Liver (tissue), 9 donors: Measurements from ENCODE around the gene TSPAN17. TPM values are rescaled to one million over a fixed set of nuclear protein-coding genes. Genes with fewer than 3 reads are reported as not detected.

Source experiments
- DNase-seq: peaks from one replicate; pipeline ENCODE4 v3.0.0-alpha.2; 2017; ENCODE audit warnings: low spot score
- H3K27ac ChIP-seq, 2 donors: one replicate each; pipeline ENCODE4 v1.7.0; 2013; ENCODE audit warnings: inconsistent platforms in 2 of 2, low read length in 2 of 2, control low read depth in 1 of 2, low read depth in 1 of 2, mild to moderate bottlenecking in 1 of 2
- H3K27me3 ChIP-seq, 4 donors: one replicate each; pipeline versions ENCODE4 v1.6.1 to v1.7.0; 2013; ENCODE audit warnings: low read length in 3 of 4, inconsistent platforms in 1 of 4, mild to moderate bottlenecking in 1 of 4, moderate library complexity in 1 of 4; ENCODE audit not compliant: control insufficient read depth in 4 of 4, insufficient read depth in 4 of 4
- H3K36me3 ChIP-seq, 4 donors: one replicate each; pipeline versions ENCODE4 v1.6.1 to v1.7.0; 2013; ENCODE audit warnings: low read length in 3 of 4, mild to moderate bottlenecking in 3 of 4, low read depth in 1 of 4, moderate library complexity in 1 of 4; ENCODE audit not compliant: control insufficient read depth in 4 of 4, insufficient read depth in 3 of 4
- H3K4me1 ChIP-seq, 4 donors: one replicate each; pipeline versions ENCODE4 v1.6.1 to v1.7.0; 2013; ENCODE audit warnings: low read length in 3 of 4, mild to moderate bottlenecking in 3 of 4, moderate library complexity in 1 of 4; ENCODE audit not compliant: control insufficient read depth in 4 of 4, insufficient read depth in 4 of 4
- H3K4me3 ChIP-seq, 3 donors: one replicate each; pipeline versions ENCODE4 v1.6.1 to v1.7.0; 2013; ENCODE audit warnings: low read length in 3 of 3, control low read depth in 1 of 3, low read depth in 1 of 3, mild to moderate bottlenecking in 1 of 3
- H3K9ac ChIP-seq, 2 donors: one replicate each; pipeline ENCODE4 v1.7.0; 2013; ENCODE audit warnings: low read length in 2 of 2, mild to moderate bottlenecking in 2 of 2, moderate library complexity in 2 of 2, control low read depth in 1 of 2, low read depth in 1 of 2
- H3K9me3 ChIP-seq, 4 donors: one replicate each; pipeline versions ENCODE4 v1.6.1 to v1.7.0; 2013; ENCODE audit warnings: low read length in 3 of 4; ENCODE audit not compliant: control insufficient read depth in 4 of 4
- ATF3 ChIP-seq: IDR thresholded peaks from 2 replicates; pipeline ENCODE4 v1.6.1; 2016; ENCODE audit warnings: antibody characterized with exemption
- CTCF ChIP-seq: fragments of 150-350 bp; IDR thresholded peaks from 2 replicates; pipeline ENCODE4 v1.5.1; 2017; ENCODE audit warnings: improper control_type of control experiment, low read depth, low read length; ENCODE audit not compliant: missing input control
- EGR1 ChIP-seq, 2 donors: IDR thresholded peaks; 2 replicates each; pipeline ENCODE4 v1.6.1; 2016 to 2018; ENCODE audit warnings: antibody characterized with exemption in 2 of 2, low read depth in 2 of 2
- FOXA1 ChIP-seq: IDR thresholded peaks from 2 replicates; pipeline ENCODE4 v1.6.1; 2016; ENCODE audit warnings: antibody characterized with exemption
- FOXA2 ChIP-seq: IDR thresholded peaks from 2 replicates; pipeline ENCODE4 v1.6.1; 2016; ENCODE audit warnings: antibody characterized with exemption
- GABPA ChIP-seq, 2 donors: IDR thresholded peaks in 1 of 2; conservative IDR thresholded peaks in 1 of 2; 2 replicates each; pipeline ENCODE4 v1.6.1; 2016; ENCODE audit warnings: antibody characterized with exemption in 2 of 2, mild to moderate bottlenecking in 1 of 2, moderate library complexity in 1 of 2
- HNF4A ChIP-seq, 2 donors: conservative IDR thresholded peaks; 2 replicates each; pipeline ENCODE4 v1.6.1; 2016; ENCODE audit warnings: antibody characterized with exemption in 2 of 2, mild to moderate bottlenecking in 2 of 2
- HNF4G ChIP-seq: IDR thresholded peaks from 2 replicates; pipeline ENCODE4 v1.6.1; 2016; ENCODE audit warnings: antibody characterized with exemption
- JUND ChIP-seq, 2 donors: IDR thresholded peaks; 2 replicates each; pipeline ENCODE4 v1.6.1; 2016; ENCODE audit warnings: antibody characterized with exemption in 2 of 2
- MAX ChIP-seq: IDR thresholded peaks from 2 replicates; pipeline ENCODE4 v1.6.1; 2016; ENCODE audit warnings: antibody characterized with exemption
- NR2F2 ChIP-seq: IDR thresholded peaks from 2 replicates; pipeline ENCODE4 v1.6.1; 2016; ENCODE audit warnings: antibody characterized with exemption
- RAD21 ChIP-seq, 2 donors: IDR thresholded peaks; 2 replicates each; pipeline ENCODE4 v1.6.1; 2016; ENCODE audit warnings: antibody characterized with exemption in 2 of 2, mild to moderate bottlenecking in 2 of 2
- REST ChIP-seq: IDR thresholded peaks from 2 replicates; pipeline ENCODE4 v1.6.1; 2016; ENCODE audit warnings: antibody characterized with exemption, mild to moderate bottlenecking
- RXRA ChIP-seq, 2 donors: IDR thresholded peaks; 2 replicates each; pipeline ENCODE4 v1.6.1; 2017 to 2018; ENCODE audit warnings: antibody characterized with exemption in 2 of 2, mild to moderate bottlenecking in 1 of 2
- SP1 ChIP-seq: IDR thresholded peaks from 2 replicates; pipeline ENCODE4 v1.6.1; 2018; ENCODE audit warnings: antibody characterized with exemption, mild to moderate bottlenecking
- TAF1 ChIP-seq: conservative IDR thresholded peaks from 2 replicates; pipeline ENCODE4 v1.6.1; 2016; ENCODE audit warnings: antibody characterized with exemption, mild to moderate bottlenecking
- YY1 ChIP-seq: IDR thresholded peaks from 2 replicates; pipeline ENCODE4 v1.6.1; 2016; ENCODE audit warnings: antibody characterized with exemption, mild to moderate bottlenecking
- ZBTB33 ChIP-seq: IDR thresholded peaks from 2 replicates; pipeline ENCODE4 v1.6.1; 2016; ENCODE audit warnings: antibody characterized with exemption
- WGBS: extraction: QIAGEN DNeasy Blood & Tissue Kit; methylation state at CpG from one replicate; pipeline ENCODE4 v1.1.7; 2013; 5-methylcytosine and 5-hydroxymethylcytosine counted together
- polyA plus RNA-seq, 2 donors: library from polyadenylated mRNA; stranded (reverse) in 1 of 2; unstranded in 1 of 2; fragments of 200-250 nt in 1 of 2; fragments of >200 nt in 1 of 2; fragmentation: Nextera tagmentation in 1 of 2; extraction: Ambion mirVana in 1 of 2; gene quantifications; one replicate each; pipeline versions ENCODE4 v1.2.1 to v1.2.3, GENCODE V29; 2013 to 2015
- total RNA-seq, 2 donors: library from RNA; depleted of rRNA; stranded (reverse); fragments of >200 nt; gene quantifications; one replicate each; pipeline ENCODE4 v1.2.3, GENCODE V29; 2014
- donor health status: healthy.
- donor health status: healthy.
- donor health status: healthy.
- donor health status: healthy.
- donor health status: healthy.

TSPAN17 gene
- total and polyA plus RNA-seq, 4 donors, result 5.7 to 43.4 (median 16.2) TPM

- H3K27me3 ChIP-seq, result no peaks in the 10 kb centered on the region
- H3K4me1 ChIP-seq, result peaks cover 5 to 17% (median 13%) of the 10 kb centered on the region in 4 donors
- no peak for DNase-seq
- TF ChIP-seq ATF3 (no peak), FOXA1 (no peak), TAF1 (no peak), HNF4G (no peak), ZBTB33 (no peak), JUND (IDR thresholded peaks at IDR 0.05) (no peak), REST (no peak), EGR1 (IDR thresholded peaks at IDR 0.05; ENCODE audit: low read depth in 2 of 2) (no peak), NR2F2 (no peak), MAX (no peak), HNF4A (conservative IDR thresholded peaks at IDR 0.05) (no peak), CTCF (no peak), FOXA2 (no peak), SP1 (no peak), GABPA (IDR thresholded peaks at IDR 0.05 in 1 of 2, conservative IDR thresholded peaks at IDR 0.05 in 1 of 2) (no peak), RAD21 (IDR thresholded peaks at IDR 0.05) (no peak), RXRA (IDR thresholded peaks at IDR 0.05) (no peak), YY1 (no peak)
- H3K9ac ChIP-seq, result no peak overlapping the region
- H3K9me3 ChIP-seq, result no peaks in the 10 kb centered on the region
- no peak overlapping the region for H3K27ac ChIP-seq
- WGBS, result 94% methylated on average over 17 of the region's 17 CpGs
- H3K36me3 ChIP-seq, result peaks cover 0 to 12% (median 1%) of the 10 kb centered on the region in 4 donors
- H3K4me3 ChIP-seq, result no peak overlapping the region
Observed at GRCh38 chr5:176651472-176651980, 4.2 kb downstream of the TSPAN17 start.
